NB4 (cell line): ENCODE measurements around the gene DGCR2.

Experiments
- MYC ChIP-seq: IDR thresholded peaks from 2 replicates; pipeline ENCODE4 v1.6.1; 2011; ENCODE audit warnings: low read depth, low read length
- POLR2A ChIP-seq: IDR thresholded peaks from 2 replicates; pipeline ENCODE4 v1.6.1; 2011; ENCODE audit warnings: mild to moderate bottlenecking; ENCODE audit not compliant: insufficient read length; ENCODE audit errors: extremely low read depth
- TF ChIP-seq, protein P1 (sequence below): IDR thresholded peaks from 2 replicates; pipeline ENCODE4 v1.6.1; 2011; ENCODE audit warnings: low read depth, low read length
- TF ChIP-seq, protein P2 (sequence below): IDR thresholded peaks from one replicate; pipeline ENCODE4 v1.5.1; 2012; ENCODE audit warnings: low read depth, low read length

DNA sequence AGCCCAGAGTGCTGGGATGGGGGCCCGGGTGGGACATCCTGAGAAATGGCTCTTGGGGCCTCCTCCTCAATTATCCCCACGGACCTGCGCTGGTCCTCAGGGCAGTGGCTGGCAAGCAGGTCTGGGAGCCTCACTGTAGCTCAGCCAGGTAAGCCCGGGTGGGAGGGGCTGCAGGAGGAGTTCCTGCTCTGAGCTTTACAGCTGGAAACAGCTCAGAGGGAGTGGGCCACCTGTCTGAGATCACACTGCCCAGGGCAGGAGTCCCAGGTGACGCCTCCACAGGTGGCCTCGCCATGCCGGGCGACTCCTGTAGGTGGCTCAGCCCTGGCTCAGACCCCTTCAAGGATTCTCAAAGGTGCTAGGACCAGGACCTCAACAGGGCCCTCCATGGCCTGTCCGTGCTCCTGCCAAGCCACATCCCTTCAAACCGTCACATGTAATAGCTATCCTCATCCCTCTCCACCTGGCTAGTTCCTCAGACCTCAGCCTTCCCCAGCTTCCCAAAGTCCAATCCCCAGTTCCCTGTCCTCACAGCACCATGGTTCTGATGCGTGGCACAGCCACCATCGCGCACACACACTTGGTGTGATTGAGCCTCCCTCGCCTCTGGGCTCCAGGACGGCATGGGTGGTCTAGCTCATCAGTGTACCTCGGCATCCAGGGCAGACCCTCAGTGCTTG lies 5.3 kb upstream of the DGCR2 start:
- TF ChIP-seq, protein P1, sequence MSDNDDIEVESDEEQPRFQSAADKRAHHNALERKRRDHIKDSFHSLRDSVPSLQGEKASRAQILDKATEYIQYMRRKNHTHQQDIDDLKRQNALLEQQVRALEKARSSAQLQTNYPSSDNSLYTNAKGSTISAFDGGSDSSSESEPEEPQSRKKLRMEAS, result no peak
- TF ChIP-seq, protein P2, sequence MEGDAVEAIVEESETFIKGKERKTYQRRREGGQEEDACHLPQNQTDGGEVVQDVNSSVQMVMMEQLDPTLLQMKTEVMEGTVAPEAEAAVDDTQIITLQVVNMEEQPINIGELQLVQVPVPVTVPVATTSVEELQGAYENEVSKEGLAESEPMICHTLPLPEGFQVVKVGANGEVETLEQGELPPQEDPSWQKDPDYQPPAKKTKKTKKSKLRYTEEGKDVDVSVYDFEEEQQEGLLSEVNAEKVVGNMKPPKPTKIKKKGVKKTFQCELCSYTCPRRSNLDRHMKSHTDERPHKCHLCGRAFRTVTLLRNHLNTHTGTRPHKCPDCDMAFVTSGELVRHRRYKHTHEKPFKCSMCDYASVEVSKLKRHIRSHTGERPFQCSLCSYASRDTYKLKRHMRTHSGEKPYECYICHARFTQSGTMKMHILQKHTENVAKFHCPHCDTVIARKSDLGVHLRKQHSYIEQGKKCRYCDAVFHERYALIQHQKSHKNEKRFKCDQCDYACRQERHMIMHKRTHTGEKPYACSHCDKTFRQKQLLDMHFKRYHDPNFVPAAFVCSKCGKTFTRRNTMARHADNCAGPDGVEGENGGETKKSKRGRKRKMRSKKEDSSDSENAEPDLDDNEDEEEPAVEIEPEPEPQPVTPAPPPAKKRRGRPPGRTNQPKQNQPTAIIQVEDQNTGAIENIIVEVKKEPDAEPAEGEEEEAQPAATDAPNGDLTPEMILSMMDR, result no peak
- TF ChIP-seq POLR2A (no peak), MYC (no peak)
